Measurements from ENCODE around the gene BICDL1.

The BICDL1 gene

GRCh38 chr12:120079411-120080400 is 90.7 kb downstream of the BICDL1 start:
- TF ChIP-seq ZNF571 (tag by site-specific recombination; IDR thresholded peaks at IDR 0.05) (no peak), ZFHX2 (tag by site-specific recombination; conservative IDR thresholded peaks at IDR 0.05) (no peak), KLF17 (tag by site-specific recombination; IDR thresholded peaks at IDR 0.05) (peak; percentile 87), ZBTB20 (tag by site-specific recombination; IDR thresholded peaks at IDR 0.05) (no peak), GLI4 (tag by site-specific recombination; IDR thresholded peaks at IDR 0.05) (no peak), ZNF404 (tag by site-specific recombination; IDR thresholded peaks at IDR 0.05) (no peak), ELK4 (IDR thresholded peaks at IDR 0.05; ENCODE audit: borderline replicate concordance, low read depth, low read length) (no peak), KLF1 (tag by site-specific recombination; IDR thresholded peaks at IDR 0.05) (peak; percentile 50), ZNF433 (tag by site-specific recombination; IDR thresholded peaks at IDR 0.05; ENCODE audit: low read depth) (no peak), ZNF394 (tag by site-specific recombination; IDR thresholded peaks at IDR 0.05; ENCODE audit: borderline replicate concordance) (no peak), KLF9 (tag by site-specific recombination; IDR thresholded peaks at IDR 0.05; ENCODE audit: low read depth) (no peak), MYNN (tag by site-specific recombination; IDR thresholded peaks at IDR 0.05; ENCODE audit: borderline replicate concordance) (no peak), ZNF707 (tag by site-specific recombination; IDR thresholded peaks at IDR 0.05) (no peak), ZNF302 (tag by site-specific recombination; IDR thresholded peaks at IDR 0.05; ENCODE audit: low read depth) (no peak)
- TF ChIP-seq, protein P1, sequence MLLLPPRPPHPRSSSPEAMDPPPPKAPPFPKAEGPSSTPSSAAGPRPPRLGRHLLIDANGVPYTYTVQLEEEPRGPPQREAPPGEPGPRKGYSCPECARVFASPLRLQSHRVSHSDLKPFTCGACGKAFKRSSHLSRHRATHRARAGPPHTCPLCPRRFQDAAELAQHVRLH (tag by site-specific recombination; IDR thresholded peaks at IDR 0.05) = no peak
- POLR2A ChIA-PET = no interaction called here
- Histone ChIP-seq H3K4me1 (ENCODE audit: control insufficient read depth, insufficient read depth, low read length) (no peaks in the 10 kb centered on the region), H3K36me3 (ENCODE audit: control insufficient read depth in 2 of 2, insufficient read depth in 1 of 2, low read length in 2 of 2) (no peaks in the 10 kb centered on the region; a peak in 1 of 3 replicates), H3K9me3 (ENCODE audit: control insufficient read depth, insufficient read depth, low read depth, low read length) (no peaks in the 10 kb centered on the region), H3K4me3 (ENCODE audit: low read depth, low read length) (no peak overlapping the region), H3K27ac (ENCODE audit: extremely low read depth, low read depth, low read length) (no peak overlapping the region)
- CTCF ChIA-PET = no interaction called here

GRCh38 chr12:120081641-120082040 is 92.6 kb downstream of the BICDL1 start:
- POLR2A ChIA-PET = interaction anchor here (0.7 kb wide), 1 partner anchor 27 kb away, joined by 3 read pairs; no protein-coding TSS in a partner anchor
- CTCF ChIA-PET = interaction anchor here (0.7 to 1.2 kb wide), 2 partner anchors 9 to 15 kb away, joined by 3 to 5 read pairs; no protein-coding TSS in a partner anchor
- no peak for TF ChIP-seq ZBTB26 (tag by site-specific recombination; optimal IDR thresholded peaks at IDR 0.05)
- TF ChIP-seq, protein P2, sequence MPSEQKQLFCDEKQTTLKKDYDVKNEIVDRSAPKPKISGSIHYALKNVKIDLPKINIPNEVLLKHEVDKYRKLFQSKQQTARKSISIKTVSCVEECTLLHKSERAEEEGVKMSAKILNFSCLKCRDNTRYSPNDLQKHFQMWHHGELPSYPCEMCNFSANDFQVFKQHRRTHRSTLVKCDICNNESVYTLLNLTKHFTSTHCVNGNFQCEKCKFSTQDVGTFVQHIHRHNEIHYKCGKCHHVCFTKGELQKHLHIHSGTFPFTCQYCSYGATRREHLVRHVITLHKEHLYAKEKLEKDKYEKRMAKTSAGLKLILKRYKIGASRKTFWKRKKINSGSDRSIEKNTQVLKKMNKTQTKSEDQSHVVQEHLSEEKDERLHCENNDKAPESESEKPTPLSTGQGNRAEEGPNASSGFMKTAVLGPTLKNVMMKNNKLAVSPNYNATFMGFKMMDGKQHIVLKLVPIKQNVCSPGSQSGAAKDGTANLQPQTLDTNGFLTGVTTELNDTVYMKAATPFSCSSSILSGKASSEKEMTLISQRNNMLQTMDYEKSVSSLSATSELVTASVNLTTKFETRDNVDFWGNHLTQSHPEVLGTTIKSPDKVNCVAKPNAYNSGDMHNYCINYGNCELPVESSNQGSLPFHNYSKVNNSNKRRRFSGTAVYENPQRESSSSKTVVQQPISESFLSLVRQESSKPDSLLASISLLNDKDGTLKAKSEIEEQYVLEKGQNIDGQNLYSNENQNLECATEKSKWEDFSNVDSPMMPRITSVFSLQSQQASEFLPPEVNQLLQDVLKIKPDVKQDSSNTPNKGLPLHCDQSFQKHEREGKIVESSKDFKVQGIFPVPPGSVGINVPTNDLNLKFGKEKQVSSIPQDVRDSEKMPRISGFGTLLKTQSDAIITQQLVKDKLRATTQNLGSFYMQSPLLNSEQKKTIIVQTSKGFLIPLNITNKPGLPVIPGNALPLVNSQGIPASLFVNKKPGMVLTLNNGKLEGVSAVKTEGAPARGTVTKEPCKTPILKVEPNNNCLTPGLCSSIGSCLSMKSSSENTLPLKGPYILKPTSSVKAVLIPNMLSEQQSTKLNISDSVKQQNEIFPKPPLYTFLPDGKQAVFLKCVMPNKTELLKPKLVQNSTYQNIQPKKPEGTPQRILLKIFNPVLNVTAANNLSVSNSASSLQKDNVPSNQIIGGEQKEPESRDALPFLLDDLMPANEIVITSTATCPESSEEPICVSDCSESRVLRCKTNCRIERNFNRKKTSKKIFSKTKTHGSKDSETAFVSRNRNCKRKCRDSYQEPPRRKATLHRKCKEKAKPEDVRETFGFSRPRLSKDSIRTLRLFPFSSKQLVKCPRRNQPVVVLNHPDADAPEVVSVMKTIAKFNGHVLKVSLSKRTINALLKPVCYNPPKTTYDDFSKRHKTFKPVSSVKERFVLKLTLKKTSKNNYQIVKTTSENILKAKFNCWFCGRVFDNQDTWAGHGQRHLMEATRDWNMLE (tag by site-specific recombination; conservative IDR thresholded peaks at IDR 0.05; ENCODE audit: low read depth) = no peak
- no peak for TF ChIP-seq ZSCAN18 (tag by site-specific recombination; IDR thresholded peaks at IDR 0.05)
- no peak for TF ChIP-seq INSM2 (tag by site-specific recombination; IDR thresholded peaks at IDR 0.05)
- no peak for TF ChIP-seq GLIS2 (tag by site-specific recombination; IDR thresholded peaks at IDR 0.05)
- no peak for TF ChIP-seq YY2 (tag by site-specific recombination; IDR thresholded peaks at IDR 0.05)
- TF ChIP-seq ZNF707 (tag by site-specific recombination; IDR thresholded peaks at IDR 0.05) = no peak

More at GRCh38 chr12:120081641-120082040, 92.6 kb downstream of the BICDL1 start:
- Histone ChIP-seq H3K27ac (ENCODE audit: extremely low read depth, low read depth, low read length) (no peak overlapping the region), H3K9me3 (ENCODE audit: control insufficient read depth, insufficient read depth, low read depth, low read length) (no peaks in the 10 kb centered on the region), H3K36me3 (ENCODE audit: control insufficient read depth in 2 of 2, insufficient read depth in 1 of 2, low read length in 2 of 2) (no peaks in the 10 kb centered on the region; a peak in 1 of 3 replicates), H3K4me3 (ENCODE audit: low read depth, low read length) (no peak overlapping the region), H3K4me1 (ENCODE audit: control insufficient read depth, insufficient read depth, low read length) (no peaks in the 10 kb centered on the region)
